ENCODE data around the gene KRTAP10-12.

KRTAP10-12 gene

DNA sequence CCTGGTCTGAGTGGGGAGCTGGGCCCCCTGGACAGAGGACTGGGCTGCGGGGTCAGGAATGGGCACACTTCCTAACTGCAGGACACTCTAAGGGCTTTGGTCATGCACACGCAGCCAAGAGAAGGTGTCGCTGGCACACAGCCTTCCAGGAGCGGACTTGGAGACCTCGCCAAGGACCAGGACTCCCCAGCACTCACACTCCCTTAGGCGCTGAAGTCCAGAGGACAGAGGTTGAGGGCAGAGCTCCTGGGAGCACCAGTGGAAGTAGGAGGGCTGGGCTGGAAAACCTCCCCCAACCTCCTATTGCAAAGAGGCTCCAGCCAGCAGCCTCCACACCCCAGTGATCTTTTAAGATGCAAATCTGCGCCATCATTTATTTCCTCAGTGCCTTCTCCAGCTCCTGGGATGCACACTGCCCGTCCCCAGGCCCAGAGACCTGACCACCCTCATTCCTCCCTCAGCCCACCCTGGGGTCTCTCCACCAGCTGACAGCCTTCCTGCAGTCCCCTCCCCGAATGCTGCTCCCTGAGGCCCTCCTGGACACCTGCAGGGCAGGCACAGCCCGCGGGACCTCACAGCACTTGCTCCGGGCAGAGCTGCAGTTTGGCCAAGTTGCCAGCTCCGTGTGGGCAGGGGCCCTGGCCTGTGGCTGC is 11.4 kb downstream of the KRTAP10-12 start:
- no peak for DNase-seq (ENCODE audit: extremely low read depth, insufficient read length)
- Histone ChIP-seq H3K27me3 (replicated peaks; ENCODE audit: control insufficient read depth, insufficient read depth, low read length) (peaks cover 2% of the 10 kb centered on the region; the same call in 1 of the 2 replicates), H3K4me3 (replicated peaks; ENCODE audit: low read depth, low read length) (no peak overlapping the region), H3K36me3 (ENCODE audit: control insufficient read depth, insufficient read depth, low read length) (no peaks in the 10 kb centered on the region)
- TF ChIP-seq, protein P1, sequence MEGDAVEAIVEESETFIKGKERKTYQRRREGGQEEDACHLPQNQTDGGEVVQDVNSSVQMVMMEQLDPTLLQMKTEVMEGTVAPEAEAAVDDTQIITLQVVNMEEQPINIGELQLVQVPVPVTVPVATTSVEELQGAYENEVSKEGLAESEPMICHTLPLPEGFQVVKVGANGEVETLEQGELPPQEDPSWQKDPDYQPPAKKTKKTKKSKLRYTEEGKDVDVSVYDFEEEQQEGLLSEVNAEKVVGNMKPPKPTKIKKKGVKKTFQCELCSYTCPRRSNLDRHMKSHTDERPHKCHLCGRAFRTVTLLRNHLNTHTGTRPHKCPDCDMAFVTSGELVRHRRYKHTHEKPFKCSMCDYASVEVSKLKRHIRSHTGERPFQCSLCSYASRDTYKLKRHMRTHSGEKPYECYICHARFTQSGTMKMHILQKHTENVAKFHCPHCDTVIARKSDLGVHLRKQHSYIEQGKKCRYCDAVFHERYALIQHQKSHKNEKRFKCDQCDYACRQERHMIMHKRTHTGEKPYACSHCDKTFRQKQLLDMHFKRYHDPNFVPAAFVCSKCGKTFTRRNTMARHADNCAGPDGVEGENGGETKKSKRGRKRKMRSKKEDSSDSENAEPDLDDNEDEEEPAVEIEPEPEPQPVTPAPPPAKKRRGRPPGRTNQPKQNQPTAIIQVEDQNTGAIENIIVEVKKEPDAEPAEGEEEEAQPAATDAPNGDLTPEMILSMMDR (IDR thresholded peaks at IDR 0.05; ENCODE audit: insufficient read depth, low read length, poor library complexity, severe bottlenecking): no peak

DNA sequence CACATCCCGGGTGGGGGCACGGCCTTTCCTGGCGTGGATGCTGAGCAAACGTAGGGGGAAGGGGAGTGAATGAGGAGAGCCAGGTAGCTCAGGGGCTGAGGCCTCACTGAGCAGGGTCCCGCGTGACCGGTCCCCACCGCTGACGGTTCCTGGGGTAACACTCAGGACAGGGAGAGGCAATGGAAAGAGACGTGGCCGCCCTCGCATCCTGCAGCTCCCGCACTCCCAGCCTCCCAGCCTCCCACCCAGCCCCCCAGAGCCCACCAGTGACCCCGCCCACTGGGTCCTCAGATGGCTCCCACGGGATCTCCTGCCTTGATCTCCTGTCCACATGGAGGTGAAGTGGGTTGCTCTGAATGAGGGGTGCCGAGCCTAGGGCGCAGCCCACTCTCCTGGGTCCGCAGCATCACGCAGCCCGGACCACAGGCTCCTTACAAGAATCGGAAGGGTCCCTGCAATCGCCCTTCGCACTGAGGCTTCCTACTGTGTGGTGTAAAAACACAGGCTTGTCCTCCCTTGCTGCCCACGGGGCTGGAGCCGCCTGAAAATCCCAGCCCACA is 12.0 kb downstream of the KRTAP10-12 start:
- H3K4me3 ChIP-seq (replicated peaks; ENCODE audit: low read depth, low read length): no peak overlapping the region
- peaks cover 2% of the 10 kb centered on the region; the same call in 1 of the 2 replicates for H3K27me3 ChIP-seq (replicated peaks; ENCODE audit: control insufficient read depth, insufficient read depth, low read length)
- TF ChIP-seq, protein P1 (IDR thresholded peaks at IDR 0.05; ENCODE audit: insufficient read depth, low read length, poor library complexity, severe bottlenecking): no peak
- DNase-seq (ENCODE audit: extremely low read depth, insufficient read length): no peak
- H3K36me3 ChIP-seq (ENCODE audit: control insufficient read depth, insufficient read depth, low read length): no peaks in the 10 kb centered on the region

DNA sequence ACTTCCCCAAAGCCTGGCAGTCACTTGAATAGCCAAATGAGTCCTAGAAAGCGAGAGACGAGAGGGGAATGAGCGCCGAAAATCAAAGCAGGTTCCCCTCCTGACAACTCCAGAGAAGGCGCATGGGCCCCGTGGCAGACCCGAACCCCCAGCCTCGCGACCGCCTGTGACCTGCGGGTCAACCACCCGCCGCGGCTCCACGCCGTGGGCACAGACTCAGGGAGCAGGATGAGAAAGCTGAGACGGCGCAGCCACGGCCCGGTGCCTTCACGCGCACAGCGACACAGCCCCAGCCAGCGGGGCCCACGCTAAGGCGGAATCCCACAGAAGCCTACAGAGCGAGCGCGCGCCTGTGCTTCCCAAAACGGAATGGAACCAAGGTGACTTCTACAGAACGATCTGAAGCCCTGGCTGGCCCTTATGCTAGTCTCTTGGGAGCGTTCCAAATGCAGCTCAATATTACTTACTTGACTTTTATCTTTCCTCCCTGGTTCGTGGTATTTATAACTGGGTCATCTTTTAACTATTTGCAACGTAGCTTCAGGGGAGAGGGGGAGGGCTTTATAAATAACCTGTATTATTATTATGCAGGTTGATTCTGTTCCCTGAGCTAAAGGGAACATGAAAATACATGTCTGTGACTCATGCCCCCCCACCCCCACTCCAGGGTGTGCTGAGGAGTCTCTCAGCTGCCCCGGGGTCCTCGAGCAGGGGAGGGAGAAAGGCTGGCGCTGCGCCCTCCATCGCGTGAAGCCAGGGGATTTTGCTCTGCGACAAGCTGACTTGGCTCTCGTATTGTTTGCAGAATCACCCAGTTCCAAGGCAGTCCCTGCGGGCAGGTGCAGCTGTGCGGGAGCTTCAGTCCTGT is 12.7 kb downstream of the KRTAP10-12 start:
- TF ChIP-seq, protein P1 (IDR thresholded peaks at IDR 0.05; ENCODE audit: insufficient read depth, low read length, poor library complexity, severe bottlenecking): no peak
- DNase-seq (ENCODE audit: extremely low read depth, insufficient read length): no peak
- H3K4me3 ChIP-seq (replicated peaks; ENCODE audit: low read depth, low read length): no peak overlapping the region
- H3K27me3 ChIP-seq (replicated peaks; ENCODE audit: control insufficient read depth, insufficient read depth, low read length): peaks cover 2% of the 10 kb centered on the region; the same call in 1 of the 2 replicates
- no peaks in the 10 kb centered on the region for H3K36me3 ChIP-seq (ENCODE audit: control insufficient read depth, insufficient read depth, low read length)

DNA sequence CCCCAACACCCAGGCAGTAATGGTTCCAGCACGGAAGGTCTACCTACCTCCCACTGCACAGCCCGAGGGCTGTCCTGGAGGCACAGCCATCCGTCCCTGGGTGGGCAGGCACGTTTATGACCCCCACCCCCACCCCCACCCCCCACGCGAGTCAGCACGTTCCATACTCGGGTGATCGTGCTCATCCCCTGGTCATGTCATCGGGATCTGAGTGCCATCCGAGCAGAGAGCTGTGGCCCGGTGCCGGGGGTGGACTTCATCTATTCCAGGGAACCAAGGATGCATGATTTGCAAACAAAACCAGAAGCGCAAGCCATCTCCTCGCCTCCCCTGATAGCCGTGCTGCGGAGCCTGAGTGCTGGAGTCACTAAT is 13.3 kb downstream of the KRTAP10-12 start:
- Histone ChIP-seq H3K4me3 (replicated peaks; ENCODE audit: low read depth, low read length) (no peak overlapping the region), H3K36me3 (ENCODE audit: control insufficient read depth, insufficient read depth, low read length) (no peaks in the 10 kb centered on the region), H3K27me3 (replicated peaks; ENCODE audit: control insufficient read depth, insufficient read depth, low read length) (peaks cover 2% of the 10 kb centered on the region; the same call in 1 of the 2 replicates)
- no peak for DNase-seq (ENCODE audit: extremely low read depth, insufficient read length)
- TF ChIP-seq, protein P1 (IDR thresholded peaks at IDR 0.05; ENCODE audit: insufficient read depth, low read length, poor library complexity, severe bottlenecking): no peak

DNA sequence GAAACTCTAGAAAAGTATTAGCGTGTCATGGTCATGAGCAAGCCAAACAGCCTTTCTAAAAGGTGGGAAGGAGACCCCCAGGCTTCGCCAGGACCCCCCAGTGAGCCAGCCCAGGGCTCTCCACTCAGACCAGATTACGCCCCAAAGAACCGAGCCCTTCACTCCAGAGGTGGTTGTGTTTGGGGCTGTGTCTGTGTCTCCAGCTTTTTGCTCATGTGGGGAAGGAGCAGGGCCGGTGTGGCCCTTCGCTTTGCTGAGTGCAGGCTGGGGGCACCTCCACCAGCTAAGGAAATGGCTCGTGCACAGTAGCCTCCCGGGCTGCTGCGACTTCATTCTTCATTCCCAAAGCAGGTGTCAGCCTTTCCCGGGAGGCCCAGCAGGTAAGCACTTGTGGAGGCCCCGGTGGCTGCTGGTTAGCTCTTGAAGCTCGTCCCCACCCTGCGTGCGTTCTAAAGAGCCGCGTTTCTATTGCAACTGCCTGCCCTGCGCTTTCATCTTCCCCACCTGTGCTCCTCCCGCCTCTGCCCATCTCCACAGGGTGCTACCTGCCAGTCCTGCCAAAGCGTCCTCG is 13.9 kb downstream of the KRTAP10-12 start:
- DNase-seq (ENCODE audit: extremely low read depth, insufficient read length): no peak
- H3K4me3 ChIP-seq (replicated peaks; ENCODE audit: low read depth, low read length): no peak overlapping the region
- peaks cover 2% of the 10 kb centered on the region; the same call in 1 of the 2 replicates for H3K27me3 ChIP-seq (replicated peaks; ENCODE audit: control insufficient read depth, insufficient read depth, low read length)
- no peaks in the 10 kb centered on the region for H3K36me3 ChIP-seq (ENCODE audit: control insufficient read depth, insufficient read depth, low read length)
- TF ChIP-seq, protein P1 (IDR thresholded peaks at IDR 0.05; ENCODE audit: insufficient read depth, low read length, poor library complexity, severe bottlenecking): no peak

Data from GM06990 (cell line).